Tibial nerve (tissue), 4 donors: Measurements from ENCODE around the gene GGTLC1.

ENCODE experiments used
- EP300 ChIP-seq, 2 donors: sonication (generic); formaldehyde crosslinking; IDR thresholded peaks; one replicate each; pipeline ENCODE4 v1.6.1; 2017; ENCODE audit warnings: antibody characterized with exemption in 2 of 2, mild to moderate bottlenecking in 1 of 2
- POLR2A ChIP-seq, 2 donors: fragments of 450-650 bp; IDR thresholded peaks; one replicate each; pipeline ENCODE4 v1.6.1; 2017; ENCODE audit warnings: antibody characterized with exemption in 2 of 2, mild to moderate bottlenecking in 2 of 2, moderate library complexity in 2 of 2
- TF ChIP-seq, protein P1 (sequence below), 5 experiments: fragments of 200-600 bp in 3 of 5; fragments of 450-650 bp in 2 of 5; sonication (generic) in 3 of 5; IDR thresholded peaks; one replicate each; pipeline ENCODE4 v1.5.1; 2016 to 2019; ENCODE audit warnings: antibody characterized with exemption in 5 of 5, mild to moderate bottlenecking in 3 of 5, moderate library complexity in 2 of 5

DNA sequence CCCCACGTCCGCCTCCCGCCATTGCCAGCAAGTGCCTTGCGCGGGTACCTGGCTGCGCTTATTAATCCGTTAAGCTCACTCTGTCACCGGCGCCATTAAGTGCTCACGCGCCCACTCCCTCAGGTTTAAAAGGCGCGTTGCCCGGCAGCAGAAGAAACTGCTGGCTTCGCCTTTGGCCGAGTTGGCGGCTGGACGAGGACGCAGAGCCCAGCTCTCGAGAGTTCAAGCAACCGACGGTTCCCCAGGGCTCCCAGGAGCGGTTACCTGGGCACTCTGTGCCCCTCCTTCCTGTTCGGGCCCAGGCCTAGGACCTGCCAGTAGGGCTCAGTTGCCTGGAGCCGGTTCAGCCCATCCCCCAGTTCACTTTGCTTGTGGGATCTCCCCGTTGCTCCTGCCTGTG is at the start of gene GGTLC1:
- TF ChIP-seq, protein P1, sequence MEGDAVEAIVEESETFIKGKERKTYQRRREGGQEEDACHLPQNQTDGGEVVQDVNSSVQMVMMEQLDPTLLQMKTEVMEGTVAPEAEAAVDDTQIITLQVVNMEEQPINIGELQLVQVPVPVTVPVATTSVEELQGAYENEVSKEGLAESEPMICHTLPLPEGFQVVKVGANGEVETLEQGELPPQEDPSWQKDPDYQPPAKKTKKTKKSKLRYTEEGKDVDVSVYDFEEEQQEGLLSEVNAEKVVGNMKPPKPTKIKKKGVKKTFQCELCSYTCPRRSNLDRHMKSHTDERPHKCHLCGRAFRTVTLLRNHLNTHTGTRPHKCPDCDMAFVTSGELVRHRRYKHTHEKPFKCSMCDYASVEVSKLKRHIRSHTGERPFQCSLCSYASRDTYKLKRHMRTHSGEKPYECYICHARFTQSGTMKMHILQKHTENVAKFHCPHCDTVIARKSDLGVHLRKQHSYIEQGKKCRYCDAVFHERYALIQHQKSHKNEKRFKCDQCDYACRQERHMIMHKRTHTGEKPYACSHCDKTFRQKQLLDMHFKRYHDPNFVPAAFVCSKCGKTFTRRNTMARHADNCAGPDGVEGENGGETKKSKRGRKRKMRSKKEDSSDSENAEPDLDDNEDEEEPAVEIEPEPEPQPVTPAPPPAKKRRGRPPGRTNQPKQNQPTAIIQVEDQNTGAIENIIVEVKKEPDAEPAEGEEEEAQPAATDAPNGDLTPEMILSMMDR (IDR thresholded peaks at IDR 0.05), result no peak
- TF ChIP-seq POLR2A (IDR thresholded peaks at IDR 0.05), result no peak
- TF ChIP-seq EP300 (IDR thresholded peaks at IDR 0.05), result no peak
